HepG2 (cell line): ENCODE measurements around the gene EMID1. TPM values are rescaled to one million over a fixed set of nuclear protein-coding genes. Genes with fewer than 3 reads are reported as not detected.

ENCODE experiments used
- ATF1 ChIP-seq: IDR thresholded peaks from 2 replicates; pipeline ENCODE4 v1.6.1; 2016; ENCODE audit warnings: mild to moderate bottlenecking, control low read depth
- CC2D1A ChIP-seq: sonication (generic); formaldehyde crosslinking; IDR thresholded peaks from 2 replicates; pipeline ENCODE4 v1.8.1; 2023; ENCODE audit warnings: mild to moderate bottlenecking, missing genetic modification reagents
- CENPX ChIP-seq: sonication (generic); formaldehyde crosslinking; IDR thresholded peaks from 2 replicates; pipeline ENCODE4 v1.9.0; 2021; ENCODE audit warnings: mild to moderate bottlenecking, missing genetic modification reagents, moderate library complexity
- CSRNP2 ChIP-seq: sonication (generic); formaldehyde crosslinking; conservative IDR thresholded peaks from 2 replicates; pipeline ENCODE4 v1.8.0; 2022; ENCODE audit warnings: low read depth, missing genetic modification reagents
- ELF3 ChIP-seq: IDR thresholded peaks from 2 replicates; pipeline ENCODE4 v1.6.1; 2016; ENCODE audit warnings: missing genetic modification reagents, missing compliant biosample characterization
- ELF4 ChIP-seq: sonication (generic); formaldehyde crosslinking; IDR thresholded peaks from 2 replicates; pipeline ENCODE4 v1.5.0; 2020; ENCODE audit warnings: missing genetic modification reagents, mild to moderate bottlenecking, moderate library complexity, borderline replicate concordance
- GFI1 ChIP-seq: sonication (generic); formaldehyde crosslinking; IDR thresholded peaks from 2 replicates; pipeline ENCODE4 v1.5.0; 2020; ENCODE audit warnings: missing genetic modification reagents, mild to moderate bottlenecking, borderline replicate concordance
- HNF4G ChIP-seq, 2 experiments: sonication (generic) in 1 of 2; formaldehyde crosslinking in 1 of 2; IDR thresholded peaks; 2 replicates each; pipeline versions ENCODE4 v1.4.0 to v1.6.1; 2011 to 2020; ENCODE audit warnings: borderline replicate concordance in 2 of 2, low read depth in 2 of 2, mild to moderate bottlenecking in 2 of 2, low read length in 1 of 2, missing genetic modification reagents in 1 of 2, moderate library complexity in 1 of 2
- MBNL3 ChIP-seq: fragments of 250-450 bp; sonication (Bioruptor Pico); conservative IDR thresholded peaks from 2 replicates; pipeline ENCODE4 v1.8.0; 2022; ENCODE audit warnings: mild to moderate bottlenecking, inconsistent platforms
- NFKB2 ChIP-seq: sonication (generic); formaldehyde crosslinking; IDR thresholded peaks from 2 replicates; pipeline ENCODE4 v1.4.0; 2020; ENCODE audit warnings: missing genetic modification reagents, borderline replicate concordance
- NONO ChIP-seq, 2 experiments: fragments of 450-650 bp in 1 of 2; sonication (generic) in 1 of 2; formaldehyde crosslinking in 1 of 2; IDR thresholded peaks in 1 of 2; conservative IDR thresholded peaks in 1 of 2; 2 replicates each; pipeline versions ENCODE4 v1.6.1 to v1.8.0; 2017 to 2022; ENCODE audit warnings: mild to moderate bottlenecking in 1 of 2, missing genetic modification reagents in 1 of 2, moderate library complexity in 1 of 2
- POLR2G ChIP-seq: fragments of 200-400 bp; formaldehyde crosslinking; IDR thresholded peaks from 2 replicates; pipeline ENCODE4 v1.6.1; 2018; ENCODE audit warnings: mild to moderate bottlenecking, low read depth, low read length, moderate library complexity
- RFXANK ChIP-seq: IDR thresholded peaks from 2 replicates; pipeline ENCODE4 v1.6.1; 2016
- SMARCC2 ChIP-seq: fragments of 450-650 bp; IDR thresholded peaks from 2 replicates; pipeline ENCODE4 v1.6.1; 2017; ENCODE audit warnings: antibody characterized with exemption, mild to moderate bottlenecking
- TEAD2 ChIP-seq: sonication (generic); formaldehyde crosslinking; IDR thresholded peaks from 2 replicates; pipeline ENCODE4 v1.9.0; 2021; ENCODE audit warnings: missing genetic modification reagents
- ZKSCAN8 ChIP-seq: IDR thresholded peaks from 2 replicates; pipeline ENCODE4 v1.6.1; 2016; ENCODE audit warnings: borderline replicate concordance, missing genetic modification reagents, missing compliant biosample characterization
- ZNF274 ChIP-seq: sonication (generic); formaldehyde crosslinking; IDR thresholded peaks from 2 replicates; pipeline ENCODE4 v1.5.1; 2020; ENCODE audit warnings: mild to moderate bottlenecking, missing genetic modification reagents
- ZNF333 ChIP-seq: sonication (generic); formaldehyde crosslinking; IDR thresholded peaks from 2 replicates; pipeline ENCODE4 v1.4.0; 2020; ENCODE audit warnings: mild to moderate bottlenecking, missing genetic modification reagents, borderline replicate concordance
- ZNF609 ChIP-seq: sonication (generic); formaldehyde crosslinking; IDR thresholded peaks from 2 replicates; pipeline ENCODE4 v1.4.0; 2020; ENCODE audit warnings: mild to moderate bottlenecking, missing genetic modification reagents, borderline replicate concordance
- ZNF619 ChIP-seq: sonication (generic); formaldehyde crosslinking; IDR thresholded peaks from 2 replicates; pipeline ENCODE4 v1.4.0; 2020; ENCODE audit warnings: mild to moderate bottlenecking, missing genetic modification reagents
- ZNF691 ChIP-seq: sonication (generic); formaldehyde crosslinking; IDR thresholded peaks from 2 replicates; pipeline ENCODE4 v1.4.0; 2020; ENCODE audit warnings: missing genetic modification reagents, low read depth, mild to moderate bottlenecking, borderline replicate concordance
- ZNF768 ChIP-seq: sonication (generic); formaldehyde crosslinking; IDR thresholded peaks from 2 replicates; pipeline ENCODE4 v1.4.0; 2020; ENCODE audit warnings: missing genetic modification reagents
- ZSCAN30 ChIP-seq: sonication (generic); formaldehyde crosslinking; IDR thresholded peaks from 2 replicates; pipeline ENCODE4 v1.5.0; 2020; ENCODE audit warnings: mild to moderate bottlenecking, missing genetic modification reagents
- polyA plus RNA-seq, 8 experiments: library from polyadenylated mRNA; depleted of rRNA in 3 of 8; stranded (reverse) in 7 of 8; unstranded in 1 of 8; fragments of >200 nt; fragmentation: Illumina TruSeq in 4 of 8; extraction: Trizol in 4 of 8; gene quantifications; 2 replicates each; pipeline versions ENCODE4 v1.2.1 to v1.2.3, GENCODE V29; 2011 to 2016; ENCODE audit warnings: low read depth in 4 of 8, missing spikeins in 1 of 8, mixed read lengths in 1 of 8; ENCODE audit not compliant: insufficient read depth in 1 of 8
- total RNA-seq, 5 experiments: library from RNA; depleted of rRNA; stranded (reverse); fragments of >200 nt; fragmentation: Illumina TruSeq; extraction: Trizol; gene quantifications; 2 replicates each; pipeline ENCODE4 v1.2.3, GENCODE V29; 2016; ENCODE audit warnings: low read depth in 1 of 5

The EMID1 gene
- total and polyA plus RNA-seq, 2 of the 13 experiments (the other 11 are each of a cell fraction or from before 2014, with no cell fraction given), result 0.45 to 0.82 TPM

- TF ChIP-seq ZNF609 (CRISPR knock-in tag) (peak; percentile 16; the same call in 1 of the 2 replicates), ZNF691 (no peak), CSRNP2 (CRISPR knock-in tag) (no peak), RFXANK (no peak), NONO (IDR thresholded peaks at IDR 0.05) (no peak), NONO (CRISPR knock-in tag; conservative IDR thresholded peaks at IDR 0.05) (0 out of 2 replicates have a peak, but pooled peaks have one; percentile 22), HNF4G (IDR thresholded peaks at IDR 0.05; ENCODE audit: borderline replicate concordance, low read depth, low read length) (0 out of 2 replicates have a peak, but pooled peaks have one; percentile 21), HNF4G (CRISPR knock-in tag; IDR thresholded peaks at IDR 0.05; ENCODE audit: borderline replicate concordance, low read depth) (no peak), ZNF768 (CRISPR knock-in tag) (peak; percentile 65; the same call in 1 of the 2 replicates), ELF4 (CRISPR knock-in tag) (no peak), NFKB2 (CRISPR knock-in tag) (peak; percentile 30; the same call in 1 of the 2 replicates), SMARCC2 (no peak), ELF3 (0 out of 2 replicates have a peak, but pooled peaks have one; percentile 22), ZNF274 (CRISPR knock-in tag) (no peak; the same call in 1 of the 2 replicates), ATF1 (no peak), ZNF619 (CRISPR knock-in tag) (no peak), POLR2G (no peak), GFI1 (peak; percentile 66; the same call in 1 of the 2 replicates), CENPX (CRISPR knock-in tag) (no peak), MBNL3 (CRISPR knock-in tag) (no peak), TEAD2 (no peak), ZNF333 (CRISPR knock-in tag) (no peak), ZSCAN30 (CRISPR knock-in tag) (peak; percentile 48; the same call in 1 of the 2 replicates), CC2D1A (CRISPR knock-in tag) (no peak), ZKSCAN8 (CRISPR knock-in tag) (no peak; the same call in 1 of the 2 replicates)
Observed at GRCh38 chr22:29306175-29306834, 100.6 kb downstream of the EMID1 start, which contains the start of gene GAS2L1 (continued).
